Vein endothelial cell (primary cell): Measurements from ENCODE around the gene AGRN. TPM values are rescaled to one million over a fixed set of nuclear protein-coding genes. Genes with fewer than 3 reads are reported as not detected.

Experiments used
- small RNA-seq: library from RNA; depleted of rRNA; stranded (forward); fragments of <200 nt; gene quantifications from one replicate; pipeline ENCODE3, GENCODE V24; 2012
- total RNA-seq: library from RNA; depleted of rRNA; stranded (reverse); fragments of >200 nt; gene quantifications from 2 replicates; pipeline ENCODE4 v1.2.3, GENCODE V29; 2012

Gene AGRN
- 117 and 208 TPM in 2 replicates for total RNA-seq

GRCh38 chr1:1020000-1020404 is at the start of gene AGRN:
Gene AGRN (plus strand): TSS chr1:1020120. CDS start chr1:1020173, 53 bp downstream.

GRCh38 chr1:981955-982558 is 37.9 kb upstream of the AGRN start, which contains the start of gene PERM1:
Gene PERM1 (minus strand): TSS chr1:982093. CDS start chr1:981029, 1,064 bp downstream.

GRCh38 chr1:999725-1000356 is 20.1 kb upstream of the AGRN start, which contains the start of gene HES4:
Gene HES4 (minus strand): TSS chr1:1000097. CDS start chr1:999973, 124 bp downstream.

GRCh38 chr1:1013105-1013921 is 6.6 kb upstream of the AGRN start, which contains the start of gene ISG15:
Gene ISG15 (plus strand): TSS chr1:1013497. CDS start chr1:1013574, 77 bp downstream.

GRCh38 chr1:1073743-1074587 is 54.0 kb downstream of the AGRN start, which contains the start of gene RNF223:
Gene RNF223 (minus strand): TSS chr1:1074306. CDS start chr1:1072566, 1,740 bp downstream.

Small RNA genes within 50 kb of the gene (small RNA-seq; reads per million reads assigned to genes)
- not detected for gene AL645608.3

Other genes with a start within 250 kb of the AGRN start
- not detected in 2 replicates for gene SAMD11, start 96.2 kb upstream of the AGRN start, total RNA-seq
- 93.7 and 97.8 TPM in 2 replicates for gene NOC2L, start 60.9 kb upstream of the AGRN start, total RNA-seq
- gene KLHL17, start 59.5 kb upstream of the AGRN start, total RNA-seq = 6.2 and 6.5 TPM in 2 replicates
- gene PLEKHN1, start 53.6 kb upstream of the AGRN start, total RNA-seq = 0.65 and 1.1 TPM in 2 replicates
- gene PERM1, start 38.0 kb upstream of the AGRN start, total RNA-seq = 0.33 TPM in 1 of 2 replicates, not detected in the other
- 20.6 and 41.2 TPM in 2 replicates for gene HES4, start 20.0 kb upstream of the AGRN start, total RNA-seq
- 64.7 and 72.8 TPM in 2 replicates for gene ISG15, start 6.6 kb upstream of the AGRN start, total RNA-seq
- not detected in 2 replicates for gene RNF223, start 54.2 kb downstream of the AGRN start, total RNA-seq
- gene C1orf159, start 96.0 kb downstream of the AGRN start, total RNA-seq = 12.1 and 12.4 TPM in 2 replicates
- not detected in 2 replicates for gene TTLL10, start 153.8 kb downstream of the AGRN start, total RNA-seq
- gene TNFRSF18, start 186.5 kb downstream of the AGRN start, total RNA-seq = not detected in 2 replicates
- gene TNFRSF4, start 194.0 kb downstream of the AGRN start, total RNA-seq = 2.0 and 3.6 TPM in 2 replicates
- gene SDF4, start 211.9 kb downstream of the AGRN start, total RNA-seq = 115 and 138 TPM in 2 replicates
- 27.9 and 34.9 TPM in 2 replicates for gene B3GALT6, start 212.1 kb downstream of the AGRN start, total RNA-seq
- gene C1QTNF12, start 226.6 kb downstream of the AGRN start, total RNA-seq = 0.33 and 0.76 TPM in 2 replicates